ENCODE measurements around the gene MBP.

Gene MBP

GRCh38 chr18:76974386-76974785 lies 158.2 kb downstream of the MBP start:
- TF ChIP-seq TEAD4 (IDR thresholded peaks at IDR 0.05) (no peak), FOXM1 (IDR thresholded peaks at IDR 0.05; ENCODE audit: borderline replicate concordance, low read depth) (no peak), NFIC (IDR thresholded peaks at IDR 0.05) (no peak), RAD21 (IDR thresholded peaks at IDR 0.05; ENCODE audit: low read depth) (no peak), CREB1 (IDR thresholded peaks at IDR 0.05; ENCODE audit: low read depth) (no peak), EP300 (IDR thresholded peaks at IDR 0.05; ENCODE audit: borderline replicate concordance) (no peak), TAF1 (IDR thresholded peaks at IDR 0.05; ENCODE audit: low read depth) (no peak), TCF12 (IDR thresholded peaks at IDR 0.05; ENCODE audit: low read depth) (no peak)
- TF ChIP-seq, protein P1, sequence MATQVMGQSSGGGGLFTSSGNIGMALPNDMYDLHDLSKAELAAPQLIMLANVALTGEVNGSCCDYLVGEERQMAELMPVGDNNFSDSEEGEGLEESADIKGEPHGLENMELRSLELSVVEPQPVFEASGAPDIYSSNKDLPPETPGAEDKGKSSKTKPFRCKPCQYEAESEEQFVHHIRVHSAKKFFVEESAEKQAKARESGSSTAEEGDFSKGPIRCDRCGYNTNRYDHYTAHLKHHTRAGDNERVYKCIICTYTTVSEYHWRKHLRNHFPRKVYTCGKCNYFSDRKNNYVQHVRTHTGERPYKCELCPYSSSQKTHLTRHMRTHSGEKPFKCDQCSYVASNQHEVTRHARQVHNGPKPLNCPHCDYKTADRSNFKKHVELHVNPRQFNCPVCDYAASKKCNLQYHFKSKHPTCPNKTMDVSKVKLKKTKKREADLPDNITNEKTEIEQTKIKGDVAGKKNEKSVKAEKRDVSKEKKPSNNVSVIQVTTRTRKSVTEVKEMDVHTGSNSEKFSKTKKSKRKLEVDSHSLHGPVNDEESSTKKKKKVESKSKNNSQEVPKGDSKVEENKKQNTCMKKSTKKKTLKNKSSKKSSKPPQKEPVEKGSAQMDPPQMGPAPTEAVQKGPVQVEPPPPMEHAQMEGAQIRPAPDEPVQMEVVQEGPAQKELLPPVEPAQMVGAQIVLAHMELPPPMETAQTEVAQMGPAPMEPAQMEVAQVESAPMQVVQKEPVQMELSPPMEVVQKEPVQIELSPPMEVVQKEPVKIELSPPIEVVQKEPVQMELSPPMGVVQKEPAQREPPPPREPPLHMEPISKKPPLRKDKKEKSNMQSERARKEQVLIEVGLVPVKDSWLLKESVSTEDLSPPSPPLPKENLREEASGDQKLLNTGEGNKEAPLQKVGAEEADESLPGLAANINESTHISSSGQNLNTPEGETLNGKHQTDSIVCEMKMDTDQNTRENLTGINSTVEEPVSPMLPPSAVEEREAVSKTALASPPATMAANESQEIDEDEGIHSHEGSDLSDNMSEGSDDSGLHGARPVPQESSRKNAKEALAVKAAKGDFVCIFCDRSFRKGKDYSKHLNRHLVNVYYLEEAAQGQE (IDR thresholded peaks at IDR 0.05; ENCODE audit: low read depth): no peak
- TF ChIP-seq, protein P2, sequence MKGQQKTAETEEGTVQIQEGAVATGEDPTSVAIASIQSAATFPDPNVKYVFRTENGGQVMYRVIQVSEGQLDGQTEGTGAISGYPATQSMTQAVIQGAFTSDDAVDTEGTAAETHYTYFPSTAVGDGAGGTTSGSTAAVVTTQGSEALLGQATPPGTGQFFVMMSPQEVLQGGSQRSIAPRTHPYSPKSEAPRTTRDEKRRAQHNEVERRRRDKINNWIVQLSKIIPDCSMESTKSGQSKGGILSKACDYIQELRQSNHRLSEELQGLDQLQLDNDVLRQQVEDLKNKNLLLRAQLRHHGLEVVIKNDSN (IDR thresholded peaks at IDR 0.05): no peak

- TF ChIP-seq EP300 (IDR thresholded peaks at IDR 0.05; ENCODE audit: borderline replicate concordance) (no peak), FOXM1 (IDR thresholded peaks at IDR 0.05; ENCODE audit: borderline replicate concordance, low read depth) (no peak), RAD21 (IDR thresholded peaks at IDR 0.05; ENCODE audit: low read depth) (no peak), CREB1 (IDR thresholded peaks at IDR 0.05; ENCODE audit: low read depth) (no peak), ZBTB7A (IDR thresholded peaks at IDR 0.05; ENCODE audit: low read depth) (no peak), TEAD4 (IDR thresholded peaks at IDR 0.05) (no peak), YY1 (IDR thresholded peaks at IDR 0.05; ENCODE audit: low read depth) (no peak), EGR1 (IDR thresholded peaks at IDR 0.05) (no peak)
- TF ChIP-seq, protein P1 (IDR thresholded peaks at IDR 0.05; ENCODE audit: low read depth): no peak
Measured at GRCh38 chr18:76973520-76974266, 158.9 kb downstream of the MBP start.

DNA sequence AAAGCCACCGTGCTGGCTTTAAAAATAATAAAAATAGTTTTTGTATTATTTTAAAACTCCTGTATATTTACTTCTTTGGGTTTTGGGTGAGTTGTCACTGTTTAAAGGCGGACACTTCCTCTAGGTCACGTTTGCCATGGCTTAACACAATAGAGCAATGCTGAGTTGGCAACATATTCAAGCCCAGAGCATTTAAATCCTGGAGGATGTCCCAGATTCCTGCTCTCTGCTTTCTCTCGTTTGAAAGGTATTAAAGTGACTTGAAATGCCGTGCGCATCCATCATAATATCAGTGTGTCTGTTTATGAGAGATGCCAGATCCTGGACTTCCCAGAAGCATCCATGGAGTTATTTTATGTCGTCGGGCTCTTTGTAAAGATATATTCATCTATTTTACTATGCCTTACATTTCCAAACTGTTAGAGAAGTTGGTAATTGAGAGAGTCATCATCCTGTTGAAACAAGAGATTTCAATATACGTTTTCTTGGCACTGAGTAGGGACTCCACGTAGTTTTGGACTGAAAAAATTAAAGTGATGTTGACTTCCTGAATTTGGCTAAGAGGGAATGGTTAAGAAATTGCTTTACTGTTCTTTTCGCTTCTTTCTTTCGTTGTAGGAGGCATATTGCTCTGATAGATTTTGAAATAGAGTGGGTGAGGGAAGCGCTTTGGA lies 159.6 kb downstream of the MBP start:
- TF ChIP-seq EGR1 (IDR thresholded peaks at IDR 0.05): no peak
- TF ChIP-seq CREB1 (IDR thresholded peaks at IDR 0.05; ENCODE audit: low read depth): no peak
- TF ChIP-seq TAF1 (IDR thresholded peaks at IDR 0.05; ENCODE audit: low read depth): no peak

DNA sequence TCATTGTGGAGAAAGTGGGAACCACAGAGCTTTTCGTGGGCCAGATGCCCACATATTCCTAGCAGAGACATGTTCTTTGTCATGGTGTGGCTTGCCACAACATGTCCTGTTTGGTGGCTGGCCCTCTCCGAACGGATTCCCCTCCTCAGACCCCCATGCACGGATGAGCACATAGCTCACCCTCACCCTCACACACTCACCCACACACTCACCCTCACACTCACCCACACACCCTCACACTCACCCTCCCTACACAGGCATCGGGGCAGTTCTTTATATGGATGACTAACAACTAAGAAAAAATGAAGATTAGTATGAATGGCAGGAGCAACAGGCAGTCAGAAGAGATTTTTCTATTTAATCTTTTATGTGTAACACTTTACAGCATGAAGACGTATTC lies 160.3 kb downstream of the MBP start:
- TF ChIP-seq FOXM1 (IDR thresholded peaks at IDR 0.05; ENCODE audit: borderline replicate concordance, low read depth) (no peak), TEAD4 (IDR thresholded peaks at IDR 0.05) (no peak), TAF1 (IDR thresholded peaks at IDR 0.05; ENCODE audit: low read depth) (no peak), EGR1 (IDR thresholded peaks at IDR 0.05) (no peak), NFIC (IDR thresholded peaks at IDR 0.05) (no peak), EP300 (IDR thresholded peaks at IDR 0.05; ENCODE audit: borderline replicate concordance) (no peak), CREB1 (IDR thresholded peaks at IDR 0.05; ENCODE audit: low read depth) (no peak), YY1 (IDR thresholded peaks at IDR 0.05; ENCODE audit: low read depth) (no peak), RAD21 (IDR thresholded peaks at IDR 0.05; ENCODE audit: low read depth) (no peak), TCF12 (IDR thresholded peaks at IDR 0.05; ENCODE audit: low read depth) (no peak), CEBPB (IDR thresholded peaks at IDR 0.05) (no peak), ZBTB7A (IDR thresholded peaks at IDR 0.05; ENCODE audit: low read depth) (no peak)
- TF ChIP-seq, protein P1 (IDR thresholded peaks at IDR 0.05; ENCODE audit: low read depth): no peak
- TF ChIP-seq, protein P3, sequence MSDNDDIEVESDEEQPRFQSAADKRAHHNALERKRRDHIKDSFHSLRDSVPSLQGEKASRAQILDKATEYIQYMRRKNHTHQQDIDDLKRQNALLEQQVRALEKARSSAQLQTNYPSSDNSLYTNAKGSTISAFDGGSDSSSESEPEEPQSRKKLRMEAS (IDR thresholded peaks at IDR 0.05): no peak
- TF ChIP-seq, protein P2 (IDR thresholded peaks at IDR 0.05): no peak
